K562 (cell line): Measurements from ENCODE around the gene NIN. TPM values are rescaled to one million over a fixed set of nuclear protein-coding genes. Genes with fewer than 3 reads are reported as not detected.

Experiments
- ATAC-seq: fragments of 200-7000 bp; cut with Tn5 transposase; 3 replicates; pipeline ENCODE4 v1.9.1; 2020; ENCODE audit warnings: moderate library complexity
- BruUV-seq: library from RNA; stranded (reverse); fragments of 400-500 nt; replicated peaks from 2 replicates; lab custom pipeline; 2021; lab: Mats Ljungman, UMichigan
- CTCF ChIA-PET: fragments of 300-600 bp; formaldehyde crosslinking; extraction: SDS; loops from one replicate; lab custom pipeline; 2021; ENCODE audit warnings: low intra/inter-chr PET ratio; lab: Yijun Ruan, JAX
- POLR2A ChIA-PET: fragments of 300-600, 350-650 bp; sonication (Branson Sonifier 250); formaldehyde crosslinking; extraction: SDS; loops from one replicate; lab custom pipeline; 2021; ENCODE audit warnings: antibody characterized with exemption, inconsistent platforms; lab: Yijun Ruan, JAX
- DNase-seq, 4 experiments: peaks; one replicate each; pipeline versions ENCODE4 v3.0.0 to v3.0.0-alpha.2; 2011 to 2018; ENCODE audit warnings: low spot score in 3 of 4, mixed read lengths in 3 of 4; ENCODE audit errors: extremely low read depth in 1 of 4
- FAIRE-seq: peaks from 2 replicates; lab custom pipeline; 2011; peaks lifted over from hg19 to GRCh38; lab: Jason Lieb, UNC
- H2AFZ ChIP-seq: 2 replicates; pipeline ENCODE4 v1.6.0; 2011; ENCODE audit warnings: low read depth, low read length, control low read depth, inconsistent platforms
- H3K27ac ChIP-seq: fragments of 200-600 bp; 3 replicates; pipeline ENCODE4 v1.8.0; 2011; ENCODE audit warnings: low read depth, mild to moderate bottlenecking, control low read depth, inconsistent platforms, low read length, moderate library complexity, mixed read lengths; ENCODE audit errors: extremely low read depth
- H3K27me3 ChIP-seq, 2 experiments: fragments of 300-600 bp in 1 of 2; 2 replicates in 1 of 2; 3 replicates in 1 of 2; pipeline versions ENCODE4 v1.6.0 to v1.8.0; 2011; ENCODE audit warnings: inconsistent platforms in 2 of 2, low read length in 2 of 2, mild to moderate bottlenecking in 1 of 2, mixed read lengths in 1 of 2, moderate library complexity in 1 of 2; ENCODE audit not compliant: control insufficient read depth in 2 of 2, insufficient read depth in 2 of 2
- H3K36me3 ChIP-seq: fragments of 300-600 bp; 3 replicates; pipeline ENCODE4 v1.8.0; 2011; ENCODE audit warnings: mild to moderate bottlenecking, low read length, inconsistent platforms; ENCODE audit not compliant: control insufficient read depth, insufficient read depth
- H3K4me1 ChIP-seq, 2 experiments: fragments of 200-600 bp in 1 of 2; replicated peaks in 1 of 2; 2 replicates in 1 of 2; 3 replicates in 1 of 2; pipeline versions ENCODE4 v1.5.1 to v1.8.0; 2011; ENCODE audit warnings: inconsistent platforms in 2 of 2, low read length in 2 of 2, mild to moderate bottlenecking in 1 of 2, mixed read lengths in 1 of 2, moderate library complexity in 1 of 2; ENCODE audit not compliant: control insufficient read depth in 2 of 2, insufficient read depth in 2 of 2
- H3K4me2 ChIP-seq: 2 replicates; pipeline ENCODE4 v1.6.1; 2011; ENCODE audit warnings: low read length, control low read depth, inconsistent platforms, mixed read lengths; ENCODE audit not compliant: insufficient read depth
- H3K4me3 ChIP-seq: fragments of 200-600 bp; sonication (generic), shearing (Covaris generic); 2 replicates; pipeline ENCODE4 v1.5.1; 2016; ENCODE audit warnings: control low read depth, inconsistent platforms
- H3K79me2 ChIP-seq: fragments of 200-600 bp; 3 replicates; pipeline ENCODE4 v1.8.0; 2011; ENCODE audit warnings: low read length, inconsistent platforms; ENCODE audit not compliant: control insufficient read depth, insufficient read depth
- H3K9ac ChIP-seq, 2 experiments: 2 replicates each; pipeline versions ENCODE4 v1.6.0 to v1.6.1; 2011; ENCODE audit warnings: low read depth in 2 of 2, low read length in 2 of 2, control low read depth in 1 of 2, inconsistent platforms in 1 of 2, mild to moderate bottlenecking in 1 of 2, mixed read lengths in 1 of 2; ENCODE audit not compliant: insufficient read depth in 1 of 2
- H3K9me1 ChIP-seq: one replicate; pipeline ENCODE4 v1.6.0; 2011; ENCODE audit warnings: inconsistent platforms, mild to moderate bottlenecking, low read length, moderate library complexity; ENCODE audit not compliant: control insufficient read depth, insufficient read depth
- H3K9me3 ChIP-seq: replicated peaks from 2 replicates; pipeline ENCODE4 v1.5.1; 2011; ENCODE audit warnings: low read depth, low read length, inconsistent platforms; ENCODE audit not compliant: control insufficient read depth, insufficient read depth
- H4K20me1 ChIP-seq: replicated peaks from 2 replicates; pipeline ENCODE4 v1.6.1; 2011; ENCODE audit warnings: low read length, inconsistent platforms, mixed read lengths; ENCODE audit not compliant: control insufficient read depth, insufficient read depth
- ADNP ChIP-seq: fragments of 200-800 bp; sonication (Bioruptor generic); IDR thresholded peaks from 2 replicates; pipeline ENCODE4 v1.6.1; 2016; ENCODE audit warnings: missing genetic modification characterization, missing compliant biosample characterization
- ARNT ChIP-seq, 2 experiments: fragments of 450-650 bp; IDR thresholded peaks; 2 replicates each; pipeline ENCODE4 v1.6.1; 2016; ENCODE audit warnings: mild to moderate bottlenecking in 1 of 2
- CBX1 ChIP-seq: sonication (generic); IDR thresholded peaks from 2 replicates; pipeline ENCODE4 v1.6.1; 2016; ENCODE audit warnings: antibody characterized with exemption, low read depth, mild to moderate bottlenecking
- CC2D1A ChIP-seq: fragments of 450-650 bp; IDR thresholded peaks from 2 replicates; pipeline ENCODE4 v1.6.1; 2017; ENCODE audit warnings: mild to moderate bottlenecking
- CHCHD3 ChIP-seq: fragments of 250-450 bp; sonication (Bioruptor Pico); IDR thresholded peaks from 2 replicates; pipeline ENCODE4 v2.1.2; 2022; ENCODE audit warnings: mild to moderate bottlenecking
- HDAC6 ChIP-seq: IDR thresholded peaks from 2 replicates; pipeline ENCODE4 v1.6.1; 2012; ENCODE audit warnings: low read depth, mild to moderate bottlenecking, control low read depth, inconsistent platforms, low read length, moderate library complexity
- JUN ChIP-seq, 2 experiments: sonication (generic) in 1 of 2; formaldehyde crosslinking in 1 of 2; IDR thresholded peaks; 2 replicates each; pipeline versions ENCODE4 v1.6.1 to v1.8.0; 2012 to 2022; ENCODE audit warnings: borderline replicate concordance in 2 of 2, mild to moderate bottlenecking in 2 of 2, improper control_type of control experiment in 1 of 2, low read depth in 1 of 2, low read length in 1 of 2, missing genetic modification reagents in 1 of 2
- L3MBTL2 ChIP-seq: fragments of 450-650 bp; IDR thresholded peaks from 2 replicates; pipeline ENCODE4 v1.6.1; 2016; ENCODE audit warnings: mild to moderate bottlenecking, moderate library complexity
- MYC ChIP-seq, 2 experiments: fragments of 250-450 bp in 1 of 2; sonication (Bioruptor Pico) in 1 of 2; IDR thresholded peaks; 2 replicates each; pipeline versions ENCODE4 v1.5.1 to v1.6.1; 2012 to 2021; ENCODE audit warnings: low read depth in 2 of 2, borderline replicate concordance in 1 of 2, improper control_type of control experiment in 1 of 2, low read length in 1 of 2, mild to moderate bottlenecking in 1 of 2, moderate library complexity in 1 of 2
- ZFPM2 ChIP-seq: fragments of 250-450 bp; sonication (Bioruptor Pico); IDR thresholded peaks from 2 replicates; pipeline ENCODE4 v1.5.1; 2022; ENCODE audit warnings: mild to moderate bottlenecking
- WGBS: fragments of 100-300 bp; shearing (Covaris generic); methylation state at CpG from one replicate; pipeline ENCODE4 v1.1.6; 2016; ENCODE audit warnings: low coverage, mixed read lengths; ENCODE audit not compliant: insufficient coverage; ENCODE audit errors: missing lambda C conversion rate; 5-methylcytosine and 5-hydroxymethylcytosine counted together
- in situ Hi-C: fragments of 300-500 bp; cut with MboI; formaldehyde crosslinking; loops from 4 replicates; pipeline ENCODE4 v1.15.0; 2018; ENCODE audit warnings: inconsistent platforms, mixed read lengths
- intact Hi-C: fragments of 100-400 bp; cut with micrococcal nuclease; formaldehyde crosslinking; loops from 2 replicates; pipeline ENCODE4 v1.14.2; 2022
- polyA plus RNA-seq, 8 experiments: library from polyadenylated mRNA; depleted of rRNA in 4 of 8; stranded (reverse) in 5 of 8; unstranded in 3 of 8; fragments of >200 nt; fragmentation: Nextera tagmentation in 2 of 8; fragmentation: Illumina TruSeq in 1 of 8; extraction: Ambion mirVana in 2 of 8; extraction: Trizol in 1 of 8; gene quantifications; 2 replicates each; pipeline versions ENCODE4 v1.2.1 to v1.2.3, GENCODE V29; 2011 to 2014; ENCODE audit warnings: inconsistent platforms in 1 of 8, missing spikeins in 1 of 8
- total RNA-seq, 7 experiments: library from RNA; depleted of rRNA in 6 of 7; stranded (reverse); fragments of >200 nt in 6 of 7; fragmentation: Illumina TruSeq in 2 of 7; extraction: Trizol in 2 of 7; gene quantifications; 2 replicates each; pipeline versions ENCODE4 v1.2.1 to v1.2.3, GENCODE V29; 2011 to 2021; ENCODE audit warnings: low replicate concordance in 1 of 7
- TF ChIP-seq, protein P1 (sequence below): fragments of 450-650 bp; formaldehyde crosslinking; IDR thresholded peaks from 2 replicates; pipeline ENCODE4 v1.4.0; 2022; ENCODE audit warnings: missing genetic modification characterization
- TF ChIP-seq, protein P2 (sequence below): fragments of 200-800 bp; sonication (Bioruptor generic); IDR thresholded peaks from 2 replicates; pipeline ENCODE4 v1.6.1; 2017; ENCODE audit warnings: missing genetic modification characterization, missing compliant biosample characterization

NIN gene
- total and polyA plus RNA-seq, 9 of the 15 experiments (the other 6 are each of a cell fraction or from before 2014, with no cell fraction given): 0.84 to 8.4 (median 5.0) TPM

DNA sequence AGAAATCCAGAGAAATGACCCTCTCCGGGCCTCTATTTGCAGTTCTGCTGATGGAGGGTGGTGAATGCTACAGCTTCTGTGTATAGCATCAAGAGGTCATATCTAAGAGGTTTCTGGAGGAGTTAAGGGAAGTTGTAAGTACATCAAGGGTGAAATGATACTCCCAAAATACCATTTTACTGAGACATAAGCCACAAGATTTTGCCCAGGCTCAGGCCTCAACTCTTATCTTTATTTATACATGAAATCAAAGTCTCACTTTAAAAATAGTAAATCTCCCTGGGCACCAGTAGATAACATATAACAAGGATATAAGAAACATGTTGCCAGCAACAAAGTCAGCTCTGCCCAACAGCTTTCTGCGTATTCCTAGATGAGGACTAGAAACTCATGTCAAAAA is 40.4 kb downstream of the NIN start:
- POLR2A ChIA-PET: no interaction called here

DNA sequence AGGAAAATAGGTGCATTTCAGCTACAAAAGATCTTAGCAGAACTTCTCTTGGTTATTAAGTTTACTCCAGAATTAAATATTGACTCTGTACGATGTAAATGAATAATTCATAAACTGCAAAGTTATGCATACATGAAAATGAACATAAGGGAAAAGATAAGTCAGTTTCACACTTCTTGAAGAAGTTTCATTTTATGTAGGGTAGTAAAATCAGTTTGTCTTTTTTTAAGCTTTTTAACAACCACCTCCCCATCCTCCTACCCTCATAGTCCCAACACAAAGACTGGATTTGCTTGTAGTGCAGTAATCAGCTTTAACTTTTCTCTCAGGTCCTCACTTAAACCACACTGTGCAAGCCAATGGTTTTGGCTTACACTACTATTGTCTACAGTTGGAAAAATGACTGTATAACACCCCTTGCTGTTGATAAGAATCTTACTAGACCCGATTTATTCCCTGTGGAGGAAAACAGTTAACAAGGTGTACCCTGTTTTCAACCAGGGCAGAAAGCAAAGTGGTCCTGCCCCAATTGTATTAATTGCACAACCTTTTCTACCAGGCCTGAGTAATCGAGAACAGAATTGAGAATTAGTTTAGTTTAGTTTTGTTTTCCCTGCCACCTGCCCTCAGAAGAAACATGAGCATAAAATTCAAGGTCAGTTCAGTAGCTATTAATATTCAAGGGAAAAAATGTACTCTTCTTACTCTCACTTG is 44.1 kb downstream of the NIN start:
- TF ChIP-seq ZFPM2 (no peak), CBX1 (no peak), JUN (IDR thresholded peaks at IDR 0.05; ENCODE audit: borderline replicate concordance, low read depth, low read length) (no peak), JUN (CRISPR knock-in tag; IDR thresholded peaks at IDR 0.05; ENCODE audit: borderline replicate concordance) (no peak), ADNP (tag) (no peak), CC2D1A (no peak), HDAC6 (no peak), L3MBTL2 (no peak), CHCHD3 (CRISPR knock-in tag) (no peak), MYC (IDR thresholded peaks at IDR 0.05; ENCODE audit: low read depth, low read length) (no peak), MYC (CRISPR knock-in tag; IDR thresholded peaks at IDR 0.05; ENCODE audit: borderline replicate concordance, low read depth) (no peak)
- TF ChIP-seq, protein P1, sequence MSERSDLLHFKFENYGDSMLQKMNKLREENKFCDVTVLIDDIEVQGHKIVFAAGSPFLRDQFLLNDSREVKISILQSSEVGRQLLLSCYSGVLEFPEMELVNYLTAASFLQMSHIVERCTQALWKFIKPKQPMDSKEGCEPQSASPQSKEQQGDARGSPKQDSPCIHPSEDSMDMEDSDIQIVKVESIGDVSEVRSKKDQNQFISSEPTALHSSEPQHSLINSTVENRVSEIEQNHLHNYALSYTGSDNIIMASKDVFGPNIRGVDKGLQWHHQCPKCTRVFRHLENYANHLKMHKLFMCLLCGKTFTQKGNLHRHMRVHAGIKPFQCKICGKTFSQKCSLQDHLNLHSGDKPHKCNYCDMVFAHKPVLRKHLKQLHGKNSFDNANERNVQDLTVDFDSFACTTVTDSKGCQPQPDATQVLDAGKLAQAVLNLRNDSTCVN (CRISPR knock-in tag): no peak
- TF ChIP-seq, protein P2, sequence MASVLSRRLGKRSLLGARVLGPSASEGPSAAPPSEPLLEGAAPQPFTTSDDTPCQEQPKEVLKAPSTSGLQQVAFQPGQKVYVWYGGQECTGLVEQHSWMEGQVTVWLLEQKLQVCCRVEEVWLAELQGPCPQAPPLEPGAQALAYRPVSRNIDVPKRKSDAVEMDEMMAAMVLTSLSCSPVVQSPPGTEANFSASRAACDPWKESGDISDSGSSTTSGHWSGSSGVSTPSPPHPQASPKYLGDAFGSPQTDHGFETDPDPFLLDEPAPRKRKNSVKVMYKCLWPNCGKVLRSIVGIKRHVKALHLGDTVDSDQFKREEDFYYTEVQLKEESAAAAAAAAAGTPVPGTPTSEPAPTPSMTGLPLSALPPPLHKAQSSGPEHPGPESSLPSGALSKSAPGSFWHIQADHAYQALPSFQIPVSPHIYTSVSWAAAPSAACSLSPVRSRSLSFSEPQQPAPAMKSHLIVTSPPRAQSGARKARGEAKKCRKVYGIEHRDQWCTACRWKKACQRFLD (CRISPR knock-in tag): no peak
- TF ChIP-seq, all 486 proteins: peak for 0
- FAIRE-seq (no peak), ATAC-seq (no peak), DNase-seq (no peak)
- Histone ChIP-seq H3K4me3 (no peak overlapping the region), H3K9me3 (no peaks in the 10 kb centered on the region), H3K9ac (no peak overlapping the region), H3K27ac (no peak overlapping the region), H3K36me3 (no peaks in the 10 kb centered on the region), H3K27me3 (no peaks in the 10 kb centered on the region), H2AFZ (no peak overlapping the region), H3K9me1 (no peaks in the 10 kb centered on the region), H3K4me2 (no peak overlapping the region), H3K4me1 (peaks cover 0 to 6% of the 10 kb centered on the region in 2 experiments; a peak in 1 of 5 replicates), H4K20me1 (no peaks in the 10 kb centered on the region), H3K79me2 (no peaks in the 10 kb centered on the region)
- 10% methylated on average over 3 of the region's 3 CpGs for WGBS
- POLR2A ChIA-PET: interaction anchor here (0.6 kb wide), 1 partner anchor 470 kb away, joined by 3 read pairs; no protein-coding TSS in a partner anchor
- CTCF ChIA-PET: no interaction called here
- in situ Hi-C loops (loop anchor here (25.0 kb wide), 1 partner anchor 450 kb away; no protein-coding TSS in a partner anchor), intact Hi-C loops (loop anchor here (5.0 kb wide), 1 partner anchor 170 kb away; no protein-coding TSS in a partner anchor)
- no TSS peak for BruUV-seq

More for the DNA sequence above, 40.4 kb downstream of the NIN start:
- Histone ChIP-seq H3K9ac (no peak overlapping the region), H3K4me1 (no peaks in the 10 kb centered on the region), H3K9me3 (no peaks in the 10 kb centered on the region), H3K9me1 (no peaks in the 10 kb centered on the region), H3K4me2 (no peak overlapping the region), H2AFZ (no peak overlapping the region), H3K79me2 (no peaks in the 10 kb centered on the region), H3K4me3 (no peak overlapping the region), H3K27me3 (peaks cover 0 to 3% of the 10 kb centered on the region in 2 experiments; a peak in 1 of 5 replicates), H3K27ac (no peak overlapping the region), H3K36me3 (no peaks in the 10 kb centered on the region), H4K20me1 (no peaks in the 10 kb centered on the region)
- no TSS peak for BruUV-seq
- ATAC-seq (no peak), FAIRE-seq (no peak), DNase-seq (no peak)
- WGBS: 68% methylated on average over 2 of the region's 2 CpGs
- CTCF ChIA-PET: no interaction called here
- in situ Hi-C loops: loop anchor here (25.0 kb wide), 1 partner anchor 453 kb away; no protein-coding TSS in a partner anchor
- TF ChIP-seq ARNT (IDR thresholded peaks at IDR 0.05): no peak
- intact Hi-C loops: no loop called here
